Keratinocyte (primary cell): ENCODE data around the gene C3orf38. TPM values are rescaled to one million over a fixed set of nuclear protein-coding genes. Genes with fewer than 3 reads are reported as not detected.

Experiments used
- DNase-seq: peaks from one replicate; pipeline ENCODE4 v3.0.0-alpha.2; 2011; ENCODE audit warnings: low read depth, missing footprints, low spot score
- FAIRE-seq: peaks from 2 replicates; lab custom pipeline; 2011; peaks lifted over from hg19 to GRCh38; lab: Jason Lieb, UNC
- H2AFZ ChIP-seq: 2 replicates; pipeline ENCODE4 v1.6.0; 2012; ENCODE audit warnings: low read length, control low read depth, inconsistent platforms; ENCODE audit not compliant: control insufficient read depth
- H3K27ac ChIP-seq: 2 replicates; pipeline ENCODE4 v1.5.1; 2011; ENCODE audit warnings: low read length; ENCODE audit not compliant: control insufficient read depth, insufficient read depth
- H3K27me3 ChIP-seq: 3 replicates; pipeline ENCODE4 v1.6.0; 2011; ENCODE audit warnings: low read length; ENCODE audit not compliant: control insufficient read depth, insufficient read depth; ENCODE audit errors: extremely low read depth
- H3K36me3 ChIP-seq, 2 experiments: 2 replicates in 1 of 2; 3 replicates in 1 of 2; pipeline ENCODE4 v1.5.1; 2011; ENCODE audit warnings: low read length in 2 of 2, mild to moderate bottlenecking in 1 of 2; ENCODE audit not compliant: control insufficient read depth in 2 of 2, insufficient read depth in 2 of 2; ENCODE audit errors: extremely low read depth in 1 of 2
- H3K4me1 ChIP-seq: 3 replicates; pipeline ENCODE4 v1.5.1; 2011; ENCODE audit warnings: low read length; ENCODE audit not compliant: control insufficient read depth, insufficient read depth; ENCODE audit errors: extremely low read depth
- H3K4me2 ChIP-seq: 3 replicates; pipeline ENCODE4 v1.6.0; 2011; ENCODE audit warnings: low read depth, low read length; ENCODE audit not compliant: control insufficient read depth, insufficient read depth; ENCODE audit errors: extremely low read depth
- H3K4me3 ChIP-seq, 3 experiments: fragments of 200-600 bp in 1 of 3; sonication (generic) in 1 of 3; 2 replicates in 2 of 3; 3 replicates in 1 of 3; pipeline ENCODE4 v1.5.1; 2011 to 2016; ENCODE audit warnings: low read length in 3 of 3, mild to moderate bottlenecking in 3 of 3, control low read depth in 2 of 3, inconsistent platforms in 1 of 3, low read depth in 1 of 3, mixed read lengths in 1 of 3, mixed run types in 1 of 3, moderate library complexity in 1 of 3; ENCODE audit not compliant: control insufficient read depth in 2 of 3, insufficient read depth in 2 of 3; ENCODE audit errors: extremely low read depth in 1 of 3
- H3K79me2 ChIP-seq: 2 replicates; pipeline ENCODE4 v1.6.0; 2012; ENCODE audit warnings: low read length; ENCODE audit not compliant: control insufficient read depth, insufficient read depth
- H3K9ac ChIP-seq: 3 replicates; pipeline ENCODE4 v1.6.0; 2011; ENCODE audit warnings: low read length; ENCODE audit not compliant: control insufficient read depth, insufficient read depth; ENCODE audit errors: extremely low read depth
- H3K9me1 ChIP-seq: 3 replicates; pipeline ENCODE4 v1.6.0; 2011; ENCODE audit warnings: low read length; ENCODE audit not compliant: control insufficient read depth, insufficient read depth; ENCODE audit errors: extremely low read depth
- H3K9me3 ChIP-seq: 2 replicates; pipeline ENCODE4 v1.5.1; 2012; ENCODE audit warnings: low read depth, low read length; ENCODE audit not compliant: control insufficient read depth
- H4K20me1 ChIP-seq: 3 replicates; pipeline ENCODE4 v1.6.0; 2011; ENCODE audit warnings: low read length; ENCODE audit not compliant: control insufficient read depth, insufficient read depth; ENCODE audit errors: extremely low read depth
- EZH2 ChIP-seq: IDR thresholded peaks from one replicate; pipeline ENCODE4 v1.6.1; 2012; ENCODE audit warnings: inconsistent platforms, mild to moderate bottlenecking, low read length, moderate library complexity
- dilution Hi-C: fragments of 300-500 bp; cut with MboI; formaldehyde crosslinking; loops from one replicate; pipeline ENCODE4 v1.7.0; 2020; ENCODE audit warnings: low sequenced_read_pairs; ENCODE audit not compliant: extremely low pct_ligation_motif_present
- polyA plus RNA-seq, 5 experiments: library from polyadenylated mRNA; depleted of rRNA in 3 of 5; stranded (reverse) in 3 of 5; stranded (forward) in 1 of 5; unstranded in 1 of 5; fragments of >200 nt; gene quantifications; 1 replicate in 1 of 5; 2 replicates in 3 of 5; 3 replicates in 1 of 5; pipeline versions ENCODE4 v1.2.1 to v1.2.3, GENCODE V29; 2011 to 2012; ENCODE audit warnings: missing spikeins in 2 of 5, low read depth in 1 of 5, low replicate concordance in 1 of 5
- TF ChIP-seq, protein P1 (sequence below), 3 experiments: IDR thresholded peaks in 1 of 3; conservative IDR thresholded peaks in 1 of 3; optimal IDR thresholded peaks in 1 of 3; 2 replicates in 2 of 3; 3 replicates in 1 of 3; pipeline versions ENCODE3 to v1.5.1; 2011; ENCODE audit warnings: low read length in 3 of 3, mild to moderate bottlenecking in 3 of 3, moderate library complexity in 2 of 3, control low read depth in 1 of 3, inconsistent platforms in 1 of 3; ENCODE audit not compliant: insufficient read depth in 2 of 3; ENCODE audit errors: extremely low read depth in 1 of 3

The C3orf38 gene
- polyA plus RNA-seq, 1 donor (not counting 4 experiments of a cell fraction or from before 2014, with no cell fraction given), result 20.3 TPM

DNA sequence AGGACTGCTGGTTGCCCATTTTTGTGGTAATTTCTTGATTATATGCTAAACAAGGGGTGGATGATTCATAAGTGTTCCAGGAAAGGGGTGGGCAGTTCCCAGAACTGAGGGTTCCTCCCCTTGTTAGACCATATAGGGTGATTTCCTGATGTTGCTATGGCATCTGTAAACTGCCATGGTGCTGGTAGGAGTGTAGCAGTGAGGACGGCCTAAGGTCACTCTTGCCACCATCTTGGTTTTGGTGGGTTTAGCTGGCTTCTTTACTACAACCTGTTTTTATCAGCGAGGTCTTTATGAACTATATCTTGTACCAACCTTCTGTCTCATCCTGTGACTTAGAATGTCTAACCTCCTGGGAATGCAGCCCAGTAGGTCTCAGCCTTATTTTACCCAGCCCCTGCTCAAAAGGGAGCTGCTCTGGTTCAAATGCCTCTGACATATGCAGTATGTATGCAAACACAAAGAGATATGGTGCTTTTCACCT, 46.2 kb downstream of the C3orf38 start:
- Histone ChIP-seq H3K4me3 (no peak overlapping the region), H3K27ac (no peak overlapping the region), H3K4me2 (no peak overlapping the region), H2AFZ (no peak overlapping the region), H3K9ac (no peak overlapping the region), H3K79me2 (no peaks in the 10 kb centered on the region), H3K9me3 (no peaks in the 10 kb centered on the region), H3K4me1 (no peaks in the 10 kb centered on the region), H3K9me1 (no peaks in the 10 kb centered on the region), H3K27me3 (no peaks in the 10 kb centered on the region), H3K36me3 (no peaks in the 10 kb centered on the region), H4K20me1 (no peaks in the 10 kb centered on the region)
- dilution Hi-C loops, result no loop called here
- DNase-seq (no peak), FAIRE-seq (no peak)
- TF ChIP-seq, protein P1, sequence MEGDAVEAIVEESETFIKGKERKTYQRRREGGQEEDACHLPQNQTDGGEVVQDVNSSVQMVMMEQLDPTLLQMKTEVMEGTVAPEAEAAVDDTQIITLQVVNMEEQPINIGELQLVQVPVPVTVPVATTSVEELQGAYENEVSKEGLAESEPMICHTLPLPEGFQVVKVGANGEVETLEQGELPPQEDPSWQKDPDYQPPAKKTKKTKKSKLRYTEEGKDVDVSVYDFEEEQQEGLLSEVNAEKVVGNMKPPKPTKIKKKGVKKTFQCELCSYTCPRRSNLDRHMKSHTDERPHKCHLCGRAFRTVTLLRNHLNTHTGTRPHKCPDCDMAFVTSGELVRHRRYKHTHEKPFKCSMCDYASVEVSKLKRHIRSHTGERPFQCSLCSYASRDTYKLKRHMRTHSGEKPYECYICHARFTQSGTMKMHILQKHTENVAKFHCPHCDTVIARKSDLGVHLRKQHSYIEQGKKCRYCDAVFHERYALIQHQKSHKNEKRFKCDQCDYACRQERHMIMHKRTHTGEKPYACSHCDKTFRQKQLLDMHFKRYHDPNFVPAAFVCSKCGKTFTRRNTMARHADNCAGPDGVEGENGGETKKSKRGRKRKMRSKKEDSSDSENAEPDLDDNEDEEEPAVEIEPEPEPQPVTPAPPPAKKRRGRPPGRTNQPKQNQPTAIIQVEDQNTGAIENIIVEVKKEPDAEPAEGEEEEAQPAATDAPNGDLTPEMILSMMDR (optimal IDR thresholded peaks at IDR 0.05 in 1 of 3, IDR thresholded peaks at IDR 0.05 in 1 of 3, conservative IDR thresholded peaks at IDR 0.05 in 1 of 3; ENCODE audit: extremely low read depth in 1 of 3, insufficient read depth in 2 of 3, low read length in 3 of 3), result no peak
- TF ChIP-seq EZH2, result no peak

DNA sequence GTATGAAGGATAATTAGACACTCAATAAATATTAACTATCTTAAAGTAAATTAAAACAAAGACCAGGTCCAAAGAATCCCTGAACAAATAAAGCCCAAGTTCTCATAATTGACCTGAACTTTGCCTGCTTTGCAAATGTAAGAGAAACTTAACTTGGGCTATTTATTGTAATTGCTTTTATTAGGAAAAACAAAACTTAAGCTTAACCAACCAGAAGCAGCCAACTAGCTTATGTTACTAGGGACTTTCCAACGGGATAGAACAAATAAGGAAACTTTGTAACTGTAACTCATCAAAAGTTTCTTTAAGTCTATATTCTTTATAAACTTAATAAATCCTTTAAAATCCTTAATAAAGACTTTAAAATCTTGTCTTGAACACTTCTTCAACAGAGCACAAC, 48.4 kb downstream of the C3orf38 start:
- Histone ChIP-seq H3K9me3 (no peaks in the 10 kb centered on the region), H2AFZ (no peak overlapping the region), H3K9me1 (no peaks in the 10 kb centered on the region), H3K9ac (no peak overlapping the region), H3K4me2 (no peak overlapping the region), H3K4me1 (no peaks in the 10 kb centered on the region), H4K20me1 (no peaks in the 10 kb centered on the region), H3K4me3 (no peak overlapping the region), H3K27ac (no peak overlapping the region), H3K36me3 (no peaks in the 10 kb centered on the region), H3K79me2 (no peaks in the 10 kb centered on the region), H3K27me3 (no peaks in the 10 kb centered on the region)
- DNase-seq, result no peak
- dilution Hi-C loops, result no loop called here
- no peak for FAIRE-seq
- TF ChIP-seq, protein P1 (optimal IDR thresholded peaks at IDR 0.05 in 1 of 3, IDR thresholded peaks at IDR 0.05 in 1 of 3, conservative IDR thresholded peaks at IDR 0.05 in 1 of 3; ENCODE audit: extremely low read depth in 1 of 3, insufficient read depth in 2 of 3, low read length in 3 of 3), result no peak
- TF ChIP-seq EZH2, result no peak
